ENCODE measurements around the gene ZNF407. TPM values are rescaled to one million over a fixed set of nuclear protein-coding genes. Genes with fewer than 3 reads are reported as not detected.

Gene ZNF407
- total RNA-seq, 1 donor from 2014 or later = 10.6 TPM

- H3K9me3 ChIP-seq (replicated peaks) = no peaks in the 10 kb centered on the region
- no peak for DNase-seq
- TF ChIP-seq CTCF (IDR thresholded peaks at IDR 0.05; ENCODE audit: borderline replicate concordance) = no peak
- H3K36me3 ChIP-seq = peaks cover 44% of the 10 kb centered on the region
- no peaks in the 10 kb centered on the region for H3K4me1 ChIP-seq
- no peak overlapping the region for H3K27ac ChIP-seq (replicated peaks)
- intact Hi-C loops (cut with micrococcal nuclease) = no loop called here
- H3K4me3 ChIP-seq = no peak overlapping the region
- no peaks in the 10 kb centered on the region for H3K27me3 ChIP-seq (ENCODE audit: low read depth)
Observed at GRCh38 chr18:75062297-75062886, 464.7 kb downstream of the ZNF407 start.

GRCh38 chr18:75063196-75063595 lies 465.5 kb downstream of the ZNF407 start:
- peaks cover 44% of the 10 kb centered on the region for H3K36me3 ChIP-seq
- intact Hi-C loops (cut with micrococcal nuclease) = no loop called here
- H3K27ac ChIP-seq (replicated peaks) = no peak overlapping the region
- no peak for DNase-seq
- no peak overlapping the region for H3K4me3 ChIP-seq
- no peaks in the 10 kb centered on the region for H3K27me3 ChIP-seq (ENCODE audit: low read depth)
- no peaks in the 10 kb centered on the region for H3K4me1 ChIP-seq
- H3K9me3 ChIP-seq (replicated peaks) = no peaks in the 10 kb centered on the region
- TF ChIP-seq CTCF (IDR thresholded peaks at IDR 0.05; ENCODE audit: borderline replicate concordance) = no peak

DNA sequence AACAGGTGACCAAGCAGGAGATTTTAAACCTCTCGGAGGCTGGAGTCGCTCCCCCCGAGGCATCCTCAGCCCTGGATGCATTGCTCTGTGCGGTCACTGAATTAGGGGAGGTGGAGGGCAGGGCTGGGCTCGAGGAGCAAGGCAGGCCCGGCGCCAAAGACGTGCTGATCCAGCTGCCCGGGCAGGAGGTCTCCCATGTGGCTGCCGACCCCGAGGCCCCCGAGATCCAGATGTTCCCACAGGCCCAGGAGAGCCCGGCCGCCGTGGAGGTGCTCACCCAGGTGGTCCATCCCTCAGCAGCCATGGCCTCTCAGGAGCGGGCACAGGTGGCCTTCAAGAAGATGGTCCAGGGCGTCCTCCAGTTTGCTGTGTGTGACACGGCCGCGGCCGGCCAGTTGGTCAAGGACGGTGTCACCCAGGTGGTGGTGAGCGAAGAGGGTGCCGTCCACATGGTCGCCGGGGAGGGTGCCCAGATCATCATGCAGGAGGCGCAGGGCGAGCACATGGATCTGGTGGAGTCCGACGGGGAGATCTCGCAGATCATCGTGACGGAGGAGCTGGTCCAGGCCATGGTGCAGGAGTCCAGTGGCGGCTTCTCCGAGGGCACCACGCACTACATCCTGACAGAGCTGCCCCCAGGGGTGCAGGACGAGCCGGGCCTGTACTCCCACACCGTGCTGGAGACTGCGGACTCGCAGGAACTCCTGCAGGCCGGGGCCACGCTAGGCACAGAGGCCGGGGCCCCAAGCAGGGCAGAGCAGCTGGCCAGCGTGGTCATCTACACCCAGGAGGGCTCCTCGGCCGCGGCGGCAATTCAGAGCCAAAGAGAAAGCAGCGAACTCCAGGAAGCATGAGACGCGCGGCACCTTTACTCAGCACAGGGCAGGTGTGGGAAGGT lies 466.2 kb downstream of the ZNF407 start:
- H3K4me1 ChIP-seq = no peaks in the 10 kb centered on the region
- H3K9me3 ChIP-seq (replicated peaks) = no peaks in the 10 kb centered on the region
- intact Hi-C loops (cut with micrococcal nuclease) = no loop called here
- H3K27ac ChIP-seq (replicated peaks) = no peak overlapping the region
- TF ChIP-seq CTCF (IDR thresholded peaks at IDR 0.05; ENCODE audit: borderline replicate concordance) = no peak
- no peaks in the 10 kb centered on the region for H3K27me3 ChIP-seq (ENCODE audit: low read depth)
- H3K36me3 ChIP-seq = peaks cover 44% of the 10 kb centered on the region
- no peak overlapping the region for H3K4me3 ChIP-seq
- DNase-seq = no peak

DNA sequence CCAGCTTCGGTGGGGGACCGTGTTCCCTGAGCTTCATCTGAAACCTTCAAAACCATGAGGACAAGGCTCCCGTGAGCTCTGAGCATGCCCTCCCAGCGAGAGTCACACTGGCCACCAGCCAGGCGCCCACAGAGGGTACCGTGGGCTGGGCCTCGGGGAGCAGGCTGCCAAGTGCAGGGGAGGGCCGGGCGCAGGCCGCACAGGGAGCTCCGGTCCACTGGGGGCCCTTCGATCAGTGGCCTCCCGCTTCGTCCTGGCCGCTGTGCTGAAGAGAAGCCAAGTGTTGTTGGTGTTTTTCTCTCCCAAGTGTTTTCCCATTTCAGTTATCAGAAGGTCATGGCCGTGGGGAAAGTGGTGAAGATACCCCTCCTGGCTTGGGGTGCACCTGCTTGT lies 466.8 kb downstream of the ZNF407 start:
- H3K4me3 ChIP-seq = no peak overlapping the region
- no peak overlapping the region for H3K27ac ChIP-seq (replicated peaks)
- peaks cover 43% of the 10 kb centered on the region for H3K36me3 ChIP-seq
- intact Hi-C loops (cut with micrococcal nuclease) = no loop called here
- H3K27me3 ChIP-seq (ENCODE audit: low read depth) = no peaks in the 10 kb centered on the region
- DNase-seq = no peak
- H3K4me1 ChIP-seq = peaks cover 2% of the 10 kb centered on the region
- H3K9me3 ChIP-seq (replicated peaks) = no peaks in the 10 kb centered on the region
- no peak for TF ChIP-seq CTCF (IDR thresholded peaks at IDR 0.05; ENCODE audit: borderline replicate concordance)

DNA sequence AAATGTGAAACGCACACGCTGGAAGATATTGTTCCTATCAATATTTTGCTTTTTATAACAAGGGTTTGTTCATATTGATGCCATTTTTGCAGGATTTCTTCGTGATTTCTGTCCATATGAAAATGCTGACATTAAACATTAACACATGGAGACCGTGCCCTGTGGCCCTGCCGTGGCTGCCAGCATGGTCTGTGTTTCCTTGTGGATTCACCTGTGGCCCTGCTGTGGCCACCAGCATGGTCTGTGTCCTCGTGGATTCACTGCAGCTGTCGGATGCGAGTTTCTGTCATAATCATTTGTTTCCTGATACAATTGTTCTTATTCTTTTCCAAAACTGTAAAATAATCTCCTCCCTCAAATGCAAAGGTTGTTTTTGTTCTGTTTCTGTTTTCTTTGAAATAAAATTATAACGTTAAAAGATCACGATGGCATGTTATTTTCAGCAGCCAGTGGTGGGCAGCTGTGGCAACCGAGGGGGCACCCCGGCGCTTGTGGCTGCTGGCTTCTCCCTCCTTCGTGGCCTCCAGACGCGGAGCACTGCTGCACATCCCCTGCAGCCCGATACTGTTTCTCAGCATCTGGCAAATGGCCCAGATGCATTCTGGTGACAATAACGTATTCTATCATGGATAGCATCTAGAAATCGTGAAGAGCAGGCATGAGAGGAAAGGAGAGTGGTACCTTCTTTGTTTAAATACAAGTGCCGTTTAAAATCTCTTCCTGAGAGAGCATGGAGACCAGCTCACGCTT lies 467.8 kb downstream of the ZNF407 start:
- intact Hi-C loops (cut with micrococcal nuclease) = no loop called here
- no peaks in the 10 kb centered on the region for H3K27me3 ChIP-seq (ENCODE audit: low read depth)
- H3K27ac ChIP-seq (replicated peaks) = no peak overlapping the region
- no peaks in the 10 kb centered on the region for H3K9me3 ChIP-seq (replicated peaks)
- no peak overlapping the region for H3K4me3 ChIP-seq
- TF ChIP-seq CTCF (IDR thresholded peaks at IDR 0.05; ENCODE audit: borderline replicate concordance) = no peak
- no peak for DNase-seq
- H3K36me3 ChIP-seq = peaks cover 37% of the 10 kb centered on the region
- H3K4me1 ChIP-seq = peaks cover 11% of the 10 kb centered on the region
